ENCODE measurements around the gene BOLA1. TPM values are rescaled to one million over a fixed set of nuclear protein-coding genes. Genes with fewer than 3 reads are reported as not detected.

BOLA1 gene
- polyA plus RNA-seq, 3 donors = 22.0 to 29.8 (median 27.7) TPM

Other genes starting within 250 kb of the BOLA1 start
- 1 to 10 TPM; 1.9 to 2.5 (median 2.0) TPM for gene FCGR1A, start 116.9 kb upstream of the BOLA1 start, polyA plus RNA-seq (ENCODE audit: insufficient read length in 3 of 3)
- 1 to 10 TPM; 7.5 to 8.2 (median 8.2) TPM for gene SV2A, start 18.3 kb downstream of the BOLA1 start, polyA plus RNA-seq (ENCODE audit: insufficient read length in 3 of 3)
- gene SF3B4, start 28.2 kb downstream of the BOLA1 start, polyA plus RNA-seq (ENCODE audit: insufficient read length in 3 of 3) = 10 to 100 TPM; 76.5 to 89.7 (median 82.8) TPM
- gene MTMR11, start 37.3 kb downstream of the BOLA1 start, polyA plus RNA-seq (ENCODE audit: insufficient read length in 3 of 3) = 10 to 100 TPM; 26.7 to 35.8 (median 31.0) TPM
- gene OTUD7B, start 111.2 kb downstream of the BOLA1 start, polyA plus RNA-seq (ENCODE audit: insufficient read length in 3 of 3) = 10 to 100 TPM; 15.3 to 22.7 (median 17.8) TPM
- gene VPS45, start 168.2 kb downstream of the BOLA1 start, polyA plus RNA-seq (ENCODE audit: insufficient read length in 3 of 3) = 10 to 100 TPM; 62.5 to 77.8 (median 66.7) TPM